ENCODE results near the gene PSG3.

DNA sequence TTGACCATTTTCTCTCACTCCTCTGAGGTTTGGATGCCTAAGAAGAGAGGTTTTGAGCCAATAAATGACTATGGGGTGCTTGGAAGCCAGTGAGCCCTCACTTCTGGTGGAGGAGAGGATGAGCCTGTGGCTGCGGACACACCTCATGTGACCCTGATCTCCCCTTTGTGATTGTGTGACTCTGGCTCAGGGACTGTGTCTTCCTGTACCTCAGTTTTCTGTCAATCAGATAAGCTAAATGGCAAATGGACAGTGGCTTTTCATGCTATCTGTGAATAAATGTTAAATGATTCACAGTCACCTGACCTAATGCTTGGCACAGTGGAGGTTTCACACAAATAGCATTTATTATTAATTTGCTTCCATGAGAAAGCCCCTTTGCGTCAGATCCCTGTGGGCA, 22.5 kb upstream of the PSG3 start:
- TF ChIP-seq, protein P1, sequence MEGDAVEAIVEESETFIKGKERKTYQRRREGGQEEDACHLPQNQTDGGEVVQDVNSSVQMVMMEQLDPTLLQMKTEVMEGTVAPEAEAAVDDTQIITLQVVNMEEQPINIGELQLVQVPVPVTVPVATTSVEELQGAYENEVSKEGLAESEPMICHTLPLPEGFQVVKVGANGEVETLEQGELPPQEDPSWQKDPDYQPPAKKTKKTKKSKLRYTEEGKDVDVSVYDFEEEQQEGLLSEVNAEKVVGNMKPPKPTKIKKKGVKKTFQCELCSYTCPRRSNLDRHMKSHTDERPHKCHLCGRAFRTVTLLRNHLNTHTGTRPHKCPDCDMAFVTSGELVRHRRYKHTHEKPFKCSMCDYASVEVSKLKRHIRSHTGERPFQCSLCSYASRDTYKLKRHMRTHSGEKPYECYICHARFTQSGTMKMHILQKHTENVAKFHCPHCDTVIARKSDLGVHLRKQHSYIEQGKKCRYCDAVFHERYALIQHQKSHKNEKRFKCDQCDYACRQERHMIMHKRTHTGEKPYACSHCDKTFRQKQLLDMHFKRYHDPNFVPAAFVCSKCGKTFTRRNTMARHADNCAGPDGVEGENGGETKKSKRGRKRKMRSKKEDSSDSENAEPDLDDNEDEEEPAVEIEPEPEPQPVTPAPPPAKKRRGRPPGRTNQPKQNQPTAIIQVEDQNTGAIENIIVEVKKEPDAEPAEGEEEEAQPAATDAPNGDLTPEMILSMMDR (conservative IDR thresholded peaks at IDR 0.05; ENCODE audit: low read depth, low read length), result no peak
- no peak for TF ChIP-seq EZH2 (IDR thresholded peaks at IDR 0.05; ENCODE audit: borderline replicate concordance, low read depth, low read length, poor library complexity, severe bottlenecking)
